Right lobe of liver (tissue), 4 donors: ENCODE results near the gene FCER2.

ENCODE experiments used
- POLR2A ChIP-seq: fragments of 450-650 bp; IDR thresholded peaks from one replicate; pipeline ENCODE4 v1.6.1; 2017; ENCODE audit warnings: antibody characterized with exemption, mild to moderate bottlenecking
- TF ChIP-seq, protein P1 (sequence below), 4 donors: fragments of 200-600 bp in 3 of 4; fragments of 450-650 bp in 1 of 4; IDR thresholded peaks; one replicate each; pipeline versions ENCODE4 v1.5.1 to v1.8.0; 2016 to 2022; ENCODE audit warnings: antibody characterized with exemption in 4 of 4, mild to moderate bottlenecking in 2 of 4
- donor health status: DM: no; HTN: no; CAD: no.
- donor health status: DM: no; HTN: no; CAD: no.
- donor health status: DM: no; HTN: yes; CAD: no.

DNA sequence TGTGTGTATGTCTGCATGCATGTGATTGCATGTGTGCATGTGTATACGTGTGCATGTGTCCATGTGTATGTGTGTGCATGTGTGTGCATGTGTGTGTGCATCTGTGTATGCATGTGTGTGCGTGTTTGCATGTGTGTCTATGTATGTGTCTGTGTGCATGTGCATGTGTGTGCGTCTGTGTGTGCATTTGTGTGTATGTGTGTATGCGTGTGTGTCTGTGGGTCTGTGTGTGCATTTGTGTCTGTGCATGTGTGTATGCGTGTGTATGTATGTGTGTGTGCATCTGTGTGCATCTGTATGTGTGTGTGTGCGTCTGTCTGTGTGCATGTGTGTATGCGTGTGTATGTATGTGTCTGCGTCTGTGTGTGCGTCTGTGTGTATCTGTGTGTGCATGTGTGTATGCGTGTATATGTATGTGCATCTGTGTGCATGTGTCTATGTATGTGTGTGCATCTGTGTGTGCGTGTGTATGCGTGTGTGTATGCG lies 62.0 kb downstream of the FCER2 start:
- TF ChIP-seq, protein P1, sequence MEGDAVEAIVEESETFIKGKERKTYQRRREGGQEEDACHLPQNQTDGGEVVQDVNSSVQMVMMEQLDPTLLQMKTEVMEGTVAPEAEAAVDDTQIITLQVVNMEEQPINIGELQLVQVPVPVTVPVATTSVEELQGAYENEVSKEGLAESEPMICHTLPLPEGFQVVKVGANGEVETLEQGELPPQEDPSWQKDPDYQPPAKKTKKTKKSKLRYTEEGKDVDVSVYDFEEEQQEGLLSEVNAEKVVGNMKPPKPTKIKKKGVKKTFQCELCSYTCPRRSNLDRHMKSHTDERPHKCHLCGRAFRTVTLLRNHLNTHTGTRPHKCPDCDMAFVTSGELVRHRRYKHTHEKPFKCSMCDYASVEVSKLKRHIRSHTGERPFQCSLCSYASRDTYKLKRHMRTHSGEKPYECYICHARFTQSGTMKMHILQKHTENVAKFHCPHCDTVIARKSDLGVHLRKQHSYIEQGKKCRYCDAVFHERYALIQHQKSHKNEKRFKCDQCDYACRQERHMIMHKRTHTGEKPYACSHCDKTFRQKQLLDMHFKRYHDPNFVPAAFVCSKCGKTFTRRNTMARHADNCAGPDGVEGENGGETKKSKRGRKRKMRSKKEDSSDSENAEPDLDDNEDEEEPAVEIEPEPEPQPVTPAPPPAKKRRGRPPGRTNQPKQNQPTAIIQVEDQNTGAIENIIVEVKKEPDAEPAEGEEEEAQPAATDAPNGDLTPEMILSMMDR (IDR thresholded peaks at IDR 0.05) = no peak
- no peak for TF ChIP-seq POLR2A
